ENCODE data around the gene SPATA13.

Gene SPATA13

DNA sequence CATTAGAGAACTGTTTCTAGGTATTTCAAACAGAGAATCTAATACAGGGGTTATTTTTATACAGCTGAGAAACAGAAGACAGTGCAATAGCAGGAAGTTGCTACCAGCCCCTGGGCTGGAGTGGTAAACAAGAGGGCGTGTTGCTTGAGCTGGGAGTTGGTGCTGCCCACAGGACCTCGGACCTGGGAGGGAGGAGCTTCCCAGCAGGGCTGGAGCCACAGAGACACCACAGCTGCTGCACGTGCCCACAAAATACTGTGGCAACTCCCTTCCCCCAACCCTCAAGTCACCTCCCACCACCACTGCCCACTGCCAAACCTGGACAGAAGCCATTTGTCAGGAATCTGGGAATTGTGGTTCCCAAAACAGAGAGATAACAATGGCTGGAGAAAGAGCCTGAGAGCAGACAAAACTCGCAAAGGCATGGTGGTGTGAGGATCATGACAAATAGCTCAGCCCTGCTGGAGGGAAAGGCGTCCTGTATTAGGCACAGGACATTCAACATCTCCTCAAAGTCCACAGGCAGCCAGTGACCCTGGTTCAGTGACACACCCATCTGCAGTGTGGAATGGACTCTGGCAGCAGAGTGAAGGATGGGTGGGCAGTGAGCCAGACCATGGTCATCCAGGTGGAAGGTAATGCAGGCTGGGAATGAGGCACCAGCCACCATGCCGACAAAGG lies 57.2 kb downstream of the SPATA13 start:
- no peak for DNase-seq (ENCODE audit: low read depth)
- TF ChIP-seq CTCF (IDR thresholded peaks at IDR 0.05; ENCODE audit: control insufficient read depth, extremely low read depth, insufficient read depth) = no peak
- H3K4me3 ChIP-seq (ENCODE audit: low read depth, low read length) = no peak overlapping the region

- no peak for DNase-seq (ENCODE audit: low read depth)
- TF ChIP-seq CTCF (IDR thresholded peaks at IDR 0.05; ENCODE audit: control insufficient read depth, extremely low read depth, insufficient read depth) = no peak
- no peak overlapping the region for H3K4me3 ChIP-seq (ENCODE audit: low read depth, low read length)
Observed at GRCh38 chr13:24218338-24218737, 57.8 kb downstream of the SPATA13 start.

GRCh38 chr13:24218977-24219376 lies 58.5 kb downstream of the SPATA13 start:
- no peak overlapping the region for H3K4me3 ChIP-seq (ENCODE audit: low read depth, low read length)
- DNase-seq (ENCODE audit: low read depth) = no peak
- TF ChIP-seq CTCF (IDR thresholded peaks at IDR 0.05; ENCODE audit: control insufficient read depth, extremely low read depth, insufficient read depth) = no peak

DNA sequence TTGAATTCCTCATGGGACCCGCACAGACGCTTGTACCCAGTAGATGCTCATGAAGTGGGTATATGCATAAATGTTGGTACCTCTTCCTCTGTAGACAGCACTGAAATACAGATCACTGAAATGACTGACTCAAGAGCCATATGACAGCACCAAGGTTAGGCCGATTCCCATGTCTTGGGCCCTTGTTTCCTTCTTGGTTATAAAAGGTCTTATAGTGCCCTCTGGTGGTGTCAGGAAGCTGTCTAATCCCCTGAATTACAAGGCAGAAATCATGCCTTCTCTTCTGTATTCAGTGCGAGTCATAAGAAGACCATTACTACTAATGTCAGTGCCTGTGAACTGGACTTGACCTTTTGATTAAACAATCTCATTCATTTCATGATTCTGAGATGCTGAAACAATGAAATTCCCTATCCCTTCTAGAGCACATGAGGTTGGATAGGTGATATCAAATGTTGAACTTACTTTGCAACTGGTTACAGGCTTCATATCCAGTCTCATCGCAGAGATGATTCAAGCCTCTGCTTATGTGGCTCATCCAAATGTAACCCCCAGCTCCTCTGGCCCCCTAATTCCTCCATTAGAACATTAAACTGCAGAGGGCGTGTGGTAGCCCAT lies 59.7 kb downstream of the SPATA13 start:
- peak; percentile 61 for TF ChIP-seq CTCF (IDR thresholded peaks at IDR 0.05; ENCODE audit: control insufficient read depth, extremely low read depth, insufficient read depth)
- H3K4me3 ChIP-seq (ENCODE audit: low read depth, low read length) = no peak overlapping the region
- DNase-seq (ENCODE audit: low read depth) = peak; percentile 64

- DNase-seq (ENCODE audit: low read depth) = peak; percentile 60
- TF ChIP-seq CTCF (IDR thresholded peaks at IDR 0.05; ENCODE audit: control insufficient read depth, extremely low read depth, insufficient read depth) = no peak
- H3K4me3 ChIP-seq (ENCODE audit: low read depth, low read length) = no peak overlapping the region
Observed at GRCh38 chr13:24221007-24221406, 60.5 kb downstream of the SPATA13 start.

DNA sequence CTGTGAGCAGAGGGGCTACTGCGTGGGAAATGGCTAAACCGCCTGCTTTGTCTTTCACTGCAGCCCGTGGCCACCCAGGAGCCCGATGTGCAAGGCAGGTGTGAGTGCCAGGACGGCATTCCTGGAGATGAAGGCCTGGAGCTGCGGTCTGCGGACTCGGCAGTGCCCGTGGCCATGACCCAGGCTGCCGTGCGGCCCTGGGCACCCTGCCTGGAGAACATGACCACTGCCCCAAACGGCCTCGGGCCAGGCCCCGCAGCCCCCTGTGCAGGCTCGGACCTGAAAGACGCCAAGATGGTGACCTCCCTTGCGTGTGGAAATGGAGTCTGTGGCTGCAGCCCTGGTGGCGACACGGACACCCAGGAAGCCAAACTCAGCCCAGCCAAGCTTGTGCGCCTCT lies 62.2 kb downstream of the SPATA13 start:
- TF ChIP-seq CTCF (IDR thresholded peaks at IDR 0.05; ENCODE audit: control insufficient read depth, extremely low read depth, insufficient read depth) = no peak
- no peak overlapping the region for H3K4me3 ChIP-seq (ENCODE audit: low read depth, low read length)
- no peak for DNase-seq (ENCODE audit: low read depth)
